Measurements from ENCODE around the gene TSEN15.

The TSEN15 gene

GRCh38 chr1:184031092-184031408 is 20.5 kb upstream of the TSEN15 start:
- no peaks in the 10 kb centered on the region for H3K4me1 ChIP-seq (ENCODE audit: low read length)
- no peaks in the 10 kb centered on the region for H3K9me3 ChIP-seq (replicated peaks; ENCODE audit: insufficient read depth, low read length)
- no peaks in the 10 kb centered on the region for H3F3A ChIP-seq (ENCODE audit: insufficient read depth, low read length)
- TF ChIP-seq, protein P1, sequence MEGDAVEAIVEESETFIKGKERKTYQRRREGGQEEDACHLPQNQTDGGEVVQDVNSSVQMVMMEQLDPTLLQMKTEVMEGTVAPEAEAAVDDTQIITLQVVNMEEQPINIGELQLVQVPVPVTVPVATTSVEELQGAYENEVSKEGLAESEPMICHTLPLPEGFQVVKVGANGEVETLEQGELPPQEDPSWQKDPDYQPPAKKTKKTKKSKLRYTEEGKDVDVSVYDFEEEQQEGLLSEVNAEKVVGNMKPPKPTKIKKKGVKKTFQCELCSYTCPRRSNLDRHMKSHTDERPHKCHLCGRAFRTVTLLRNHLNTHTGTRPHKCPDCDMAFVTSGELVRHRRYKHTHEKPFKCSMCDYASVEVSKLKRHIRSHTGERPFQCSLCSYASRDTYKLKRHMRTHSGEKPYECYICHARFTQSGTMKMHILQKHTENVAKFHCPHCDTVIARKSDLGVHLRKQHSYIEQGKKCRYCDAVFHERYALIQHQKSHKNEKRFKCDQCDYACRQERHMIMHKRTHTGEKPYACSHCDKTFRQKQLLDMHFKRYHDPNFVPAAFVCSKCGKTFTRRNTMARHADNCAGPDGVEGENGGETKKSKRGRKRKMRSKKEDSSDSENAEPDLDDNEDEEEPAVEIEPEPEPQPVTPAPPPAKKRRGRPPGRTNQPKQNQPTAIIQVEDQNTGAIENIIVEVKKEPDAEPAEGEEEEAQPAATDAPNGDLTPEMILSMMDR (IDR thresholded peaks at IDR 0.05; ENCODE audit: low read length), result no peak
- TF ChIP-seq EZH2phosphoT487 (IDR thresholded peaks at IDR 0.05; ENCODE audit: low read length) (no peak), EZH2 (optimal IDR thresholded peaks at IDR 0.05; ENCODE audit: low read depth, low read length) (no peak)
- DNase-seq, result no peak
- no peak overlapping the region for H3K4me2 ChIP-seq (ENCODE audit: low read depth, low read length)
- no peaks in the 10 kb centered on the region for H3K27me3 ChIP-seq (replicated peaks; ENCODE audit: insufficient read depth, low read length)
- H3K27ac ChIP-seq (ENCODE audit: low read length), result no peak overlapping the region
- H3K4me3 ChIP-seq (ENCODE audit: low read length), result no peak overlapping the region
- H2AFZ ChIP-seq (ENCODE audit: low read length), result no peak overlapping the region
- H3K9me2 ChIP-seq (replicated peaks; ENCODE audit: insufficient read depth, low read length), result no peaks in the 10 kb centered on the region
- no peaks in the 10 kb centered on the region for H3K36me3 ChIP-seq (replicated peaks; ENCODE audit: insufficient read depth, low read length)
- no peaks in the 10 kb centered on the region for H3K79me2 ChIP-seq (ENCODE audit: low read length)
- H3K9ac ChIP-seq (ENCODE audit: low read length), result no peak overlapping the region
- no peaks in the 10 kb centered on the region for H4K20me1 ChIP-seq (ENCODE audit: insufficient read depth, low read length)

DNA sequence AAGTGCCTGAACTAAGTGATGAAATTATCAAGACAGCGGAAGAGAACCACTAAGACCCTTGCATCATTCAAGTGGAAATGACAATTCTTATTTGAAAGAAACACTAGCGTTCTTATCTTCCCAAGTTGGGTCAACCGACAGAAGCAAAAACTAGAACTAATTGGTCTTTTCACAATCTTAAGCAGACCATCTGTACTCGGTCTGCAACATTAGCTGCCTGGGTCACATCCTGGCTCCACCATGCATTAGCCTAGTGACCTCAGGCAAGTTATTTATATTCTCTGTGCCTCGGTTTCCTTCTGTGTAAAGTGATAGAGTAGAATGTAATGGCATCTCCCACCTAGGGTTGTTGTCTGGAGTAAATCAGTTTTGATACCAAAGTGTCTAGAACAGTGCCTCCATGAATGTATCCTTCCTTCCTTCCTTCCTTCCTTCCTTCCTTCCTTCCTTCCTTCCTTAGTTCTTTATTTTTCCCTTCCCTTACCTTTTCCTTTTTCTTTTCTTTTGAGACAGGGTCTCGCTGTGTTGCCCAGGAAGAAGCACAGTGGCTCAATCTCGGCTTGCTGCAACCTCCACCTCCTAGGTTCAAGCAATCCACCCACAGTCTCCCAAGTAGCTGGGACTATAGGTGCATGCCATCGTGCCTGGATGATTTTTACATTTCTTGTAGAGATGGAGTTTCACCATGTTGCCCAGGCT is 20.0 kb upstream of the TSEN15 start:
- Histone ChIP-seq H4K20me1 (ENCODE audit: insufficient read depth, low read length) (no peaks in the 10 kb centered on the region), H3F3A (ENCODE audit: insufficient read depth, low read length) (no peaks in the 10 kb centered on the region), H3K9me3 (replicated peaks; ENCODE audit: insufficient read depth, low read length) (no peaks in the 10 kb centered on the region), H3K27ac (ENCODE audit: low read length) (no peak overlapping the region), H3K4me3 (ENCODE audit: low read length) (no peak overlapping the region), H3K4me1 (ENCODE audit: low read length) (no peaks in the 10 kb centered on the region), H3K79me2 (ENCODE audit: low read length) (no peaks in the 10 kb centered on the region), H3K27me3 (replicated peaks; ENCODE audit: insufficient read depth, low read length) (no peaks in the 10 kb centered on the region), H3K9ac (ENCODE audit: low read length) (no peak overlapping the region), H3K4me2 (ENCODE audit: low read depth, low read length) (no peak overlapping the region), H2AFZ (ENCODE audit: low read length) (no peak overlapping the region), H3K9me2 (replicated peaks; ENCODE audit: insufficient read depth, low read length) (no peaks in the 10 kb centered on the region), H3K36me3 (replicated peaks; ENCODE audit: insufficient read depth, low read length) (no peaks in the 10 kb centered on the region)
- no peak for DNase-seq
- TF ChIP-seq EZH2 (optimal IDR thresholded peaks at IDR 0.05; ENCODE audit: low read depth, low read length) (no peak), EZH2phosphoT487 (IDR thresholded peaks at IDR 0.05; ENCODE audit: low read length) (no peak)
- TF ChIP-seq, protein P1 (IDR thresholded peaks at IDR 0.05; ENCODE audit: low read length), result no peak

DNA sequence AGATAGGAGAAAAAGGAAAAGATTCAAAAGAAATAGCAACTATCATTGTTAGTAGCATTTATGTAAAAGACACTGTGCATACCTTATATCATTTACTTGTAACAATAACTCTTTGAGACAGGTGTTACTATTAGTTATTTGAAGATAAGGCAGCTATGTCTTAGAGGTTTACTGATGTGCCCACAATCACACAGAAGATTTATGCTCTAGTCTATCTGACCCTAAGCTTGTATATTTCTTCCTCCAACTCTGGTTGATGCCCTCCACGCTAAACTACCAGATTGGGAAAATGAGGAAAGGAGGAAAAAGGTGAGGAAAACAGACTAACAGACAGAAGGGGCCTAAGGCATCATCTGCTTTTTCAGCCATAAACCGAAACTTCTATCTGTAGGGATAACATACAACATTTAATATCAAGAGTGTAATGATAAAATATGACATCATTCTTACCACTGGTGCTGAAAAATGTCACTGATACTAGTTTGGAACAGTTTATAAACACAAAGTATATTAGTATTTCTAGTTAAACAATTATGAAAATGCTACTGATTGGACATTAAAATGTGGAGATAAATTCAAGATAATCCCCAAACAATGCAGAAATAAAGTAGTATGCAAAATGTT is 19.1 kb upstream of the TSEN15 start:
- Histone ChIP-seq H3K4me3 (ENCODE audit: low read length) (no peak overlapping the region), H3K27ac (ENCODE audit: low read length) (no peak overlapping the region), H3K36me3 (replicated peaks; ENCODE audit: insufficient read depth, low read length) (no peaks in the 10 kb centered on the region), H3K9me2 (replicated peaks; ENCODE audit: insufficient read depth, low read length) (no peaks in the 10 kb centered on the region), H3K27me3 (replicated peaks; ENCODE audit: insufficient read depth, low read length) (no peaks in the 10 kb centered on the region), H3K79me2 (ENCODE audit: low read length) (no peaks in the 10 kb centered on the region), H4K20me1 (ENCODE audit: insufficient read depth, low read length) (no peaks in the 10 kb centered on the region), H3K9me3 (replicated peaks; ENCODE audit: insufficient read depth, low read length) (no peaks in the 10 kb centered on the region), H3K9ac (ENCODE audit: low read length) (no peak overlapping the region), H3K4me1 (ENCODE audit: low read length) (no peaks in the 10 kb centered on the region), H2AFZ (ENCODE audit: low read length) (no peak overlapping the region), H3K4me2 (ENCODE audit: low read depth, low read length) (no peak overlapping the region), H3F3A (ENCODE audit: insufficient read depth, low read length) (no peaks in the 10 kb centered on the region)
- DNase-seq, result no peak
- TF ChIP-seq EZH2phosphoT487 (IDR thresholded peaks at IDR 0.05; ENCODE audit: low read length) (no peak), EZH2 (optimal IDR thresholded peaks at IDR 0.05; ENCODE audit: low read depth, low read length) (no peak)
- TF ChIP-seq, protein P1 (IDR thresholded peaks at IDR 0.05; ENCODE audit: low read length), result no peak

Data from MM.1S (cell line).